Stimulated activated effector memory CD8-positive, alpha-beta T cell treated with anti-CD3 and anti-CD28 coated beads, Interleukin-12 subunit alpha, Interleukin-12 subunit beta, amount 100 ng/mL, for 72 hours (primary cell): ENCODE data around the gene NR3C1.
A peak's percentile ranks its signal among the peaks of the same experiment; 100 is the strongest.

Experiments used
- ATAC-seq: fragments of 150-1000 bp; cut with Tn5 transposase; 2 replicates; pipeline ENCODE4 v1.10.0; 2021
- DNase-seq, 2 donors: peaks; one replicate each; pipeline ENCODE4 v3.0.0; 2021 to 2022; ENCODE audit warnings: low spot score in 2 of 2
- H3K27ac Mint-ChIP-seq: one replicate; pipeline ENCODE4 v1.8.0; 2022; ENCODE audit warnings: mild to moderate bottlenecking, mixed read lengths
- H3K36me3 Mint-ChIP-seq: one replicate; pipeline ENCODE4 v1.8.0; 2022; ENCODE audit warnings: mild to moderate bottlenecking, mixed read lengths
- H3K4me1 Mint-ChIP-seq: one replicate; pipeline ENCODE4 v1.8.0; 2022; ENCODE audit warnings: mixed read lengths
- H3K4me3 Mint-ChIP-seq: one replicate; pipeline ENCODE4 v1.8.0; 2022; ENCODE audit warnings: mild to moderate bottlenecking, mixed read lengths
- H3K9me3 Mint-ChIP-seq: one replicate; pipeline ENCODE4 v1.8.0; 2022; ENCODE audit warnings: mixed read lengths

The NR3C1 gene

DNA sequence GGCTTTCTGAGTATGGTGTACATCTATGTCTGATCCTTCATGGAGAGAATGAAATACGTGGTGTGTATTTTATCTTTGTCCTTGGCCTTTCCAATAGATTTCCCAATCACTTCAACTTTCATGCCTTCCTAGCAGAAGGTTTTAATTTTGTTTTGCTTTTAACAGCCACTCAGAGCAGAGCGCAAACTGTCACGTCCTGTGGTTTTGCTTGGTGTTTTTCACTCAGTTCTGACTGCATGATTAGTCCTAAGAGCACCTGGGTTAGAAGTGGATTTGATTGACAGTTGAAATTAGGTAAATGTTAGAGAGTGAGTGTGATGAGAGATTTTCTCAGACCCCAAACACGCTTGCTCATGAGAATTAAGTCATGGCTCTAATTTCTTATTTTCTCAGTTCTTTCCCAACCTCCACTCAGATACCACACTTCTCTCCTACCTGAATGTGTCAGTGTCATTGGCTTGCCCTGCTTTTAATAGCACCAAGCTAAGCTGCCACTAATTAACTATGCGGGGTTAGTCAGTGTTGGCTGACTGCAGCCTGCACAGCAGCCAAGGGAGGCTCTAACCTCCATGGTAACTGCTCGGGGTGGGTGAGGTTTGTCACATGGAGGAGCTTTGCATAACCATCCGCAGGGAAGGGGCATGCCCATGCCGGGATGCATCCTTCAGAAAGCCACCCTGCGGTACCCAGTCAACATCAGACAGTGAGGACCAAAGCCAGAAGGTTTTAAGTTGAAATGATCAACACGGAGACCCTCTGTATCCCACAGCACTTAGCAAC is 173.4 kb downstream of the NR3C1 start:
- Mint-ChIP-seq H3K4me3 (peak overlapping the region; percentile 75), H3K36me3 (peaks cover 8% of the 10 kb centered on the region), H3K4me1 (peaks cover 28% of the 10 kb centered on the region), H3K27ac (peak overlapping the region; percentile 95), H3K9me3 (no peaks in the 10 kb centered on the region)
- DNase-seq, result no peak
- peak; percentile 93 for ATAC-seq

DNA sequence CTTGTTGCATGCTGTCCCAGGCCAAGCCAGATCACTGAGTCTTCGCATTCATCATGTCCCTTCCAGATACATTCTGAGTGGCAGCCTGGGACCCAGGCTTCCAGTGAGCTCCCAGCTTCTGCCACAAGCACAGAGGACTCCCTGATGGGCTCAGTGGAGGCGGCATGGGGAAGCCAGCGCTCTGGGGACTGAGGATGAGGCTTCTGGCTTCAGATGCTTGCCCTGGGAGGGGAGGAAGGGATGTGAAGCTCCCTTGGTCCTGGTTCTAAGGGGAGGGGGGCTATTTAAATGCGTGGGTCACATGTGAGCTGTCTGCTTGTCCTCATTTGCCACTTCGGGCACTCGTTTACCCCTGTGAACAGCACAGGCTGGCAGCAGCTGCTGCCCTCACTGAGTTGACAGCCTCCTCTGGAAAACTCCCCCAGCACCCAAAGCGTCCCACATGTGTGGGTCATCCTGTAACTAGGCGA is 174.0 kb downstream of the NR3C1 start:
- peak overlapping the region; percentile 75 for H3K4me3 Mint-ChIP-seq
- peak; percentile 71 for ATAC-seq
- H3K9me3 Mint-ChIP-seq, result no peaks in the 10 kb centered on the region
- peak overlapping the region; percentile 95 for H3K27ac Mint-ChIP-seq
- peaks cover 28% of the 10 kb centered on the region for H3K4me1 Mint-ChIP-seq
- no peak for DNase-seq
- peaks cover 9% of the 10 kb centered on the region for H3K36me3 Mint-ChIP-seq

DNA sequence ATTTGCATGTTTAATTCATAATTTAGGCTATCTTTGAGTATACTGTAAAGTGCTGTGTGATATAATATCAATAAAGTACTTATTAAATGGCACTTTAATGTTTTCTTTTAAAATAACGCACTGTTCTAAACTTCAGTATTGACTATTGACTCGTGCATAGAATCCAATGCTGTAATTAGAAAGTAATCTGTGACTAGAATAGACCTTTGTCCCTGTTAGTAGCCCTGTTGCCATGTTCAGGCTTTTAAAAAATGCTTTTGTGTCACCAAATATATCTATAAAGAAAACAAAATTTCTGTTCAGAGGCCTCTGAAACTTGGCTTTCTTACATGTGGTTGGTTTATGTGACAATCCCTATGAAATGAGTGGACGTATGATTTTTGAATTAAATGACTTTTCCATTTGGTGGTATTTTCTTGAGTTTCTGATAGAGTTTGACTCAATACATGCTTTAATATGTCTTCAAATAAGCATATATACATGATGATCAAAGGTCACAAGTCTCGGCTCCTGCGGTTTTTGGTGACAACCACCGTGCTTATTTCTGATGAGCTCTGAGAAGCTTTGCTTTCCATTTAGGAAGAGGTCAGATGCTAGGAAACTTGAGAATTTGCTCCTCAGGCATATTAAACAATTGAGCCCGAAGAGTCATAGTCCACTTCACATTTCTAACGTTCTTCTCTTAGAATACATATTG is 174.7 kb downstream of the NR3C1 start:
- peaks cover 35% of the 10 kb centered on the region for H3K4me1 Mint-ChIP-seq
- H3K4me3 Mint-ChIP-seq, result peak overlapping the region; percentile 75
- DNase-seq (no peak), ATAC-seq (peak; percentile 55)
- H3K9me3 Mint-ChIP-seq, result no peaks in the 10 kb centered on the region
- peaks cover 9% of the 10 kb centered on the region for H3K36me3 Mint-ChIP-seq
- peak overlapping the region; percentile 95 for H3K27ac Mint-ChIP-seq
